NCI-H1417 treated with DMSO at 0.1 percent for 48 hours (cell line): ENCODE measurements around the gene IQCC.
A peak's percentile ranks its signal among the peaks of the same experiment; 100 is the strongest.
"Not testable (repeated sequence)": the region's sequence is repeated elsewhere in the genome, so short reads cannot be mapped to it uniquely, and the experiment has no call there.

Experiments
- DNase-seq: peaks from one replicate; lab custom pipeline; 2025; lab: John Stamatoyannopoulos, UW

Gene IQCC

GRCh38 chr1:32205401-32206370 is at the start of gene IQCC:
Gene IQCC, plus strand, starts transcription at chr1:32205671. Its CDS starts 11 bp downstream, at chr1:32205682.
- peak; percentile 28 for DNase-seq

DNA sequence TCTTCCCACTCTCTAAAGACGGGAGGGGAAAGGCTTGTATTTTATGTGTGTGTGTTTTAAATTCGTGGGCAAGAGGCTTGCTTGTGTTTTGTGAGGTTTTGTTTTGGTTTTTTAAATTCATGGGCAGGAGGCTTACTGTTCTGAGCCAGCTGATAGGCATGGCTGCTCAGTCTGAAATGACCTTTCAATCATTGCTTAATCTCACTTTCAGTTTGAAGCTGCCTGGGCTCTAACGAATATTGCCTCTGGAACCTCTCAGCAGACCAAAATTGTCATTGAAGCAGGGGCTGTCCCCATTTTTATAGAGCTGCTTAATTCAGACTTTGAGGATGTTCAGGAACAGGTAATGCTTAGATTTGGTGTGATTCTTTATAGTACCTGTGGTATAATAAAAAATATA is 46.3 kb upstream of the IQCC start:
- no peak for DNase-seq

GRCh38 chr1:32163405-32163804 is 42.1 kb upstream of the IQCC start:
- no peak for DNase-seq

GRCh38 chr1:32165633-32166032 is 39.8 kb upstream of the IQCC start:
- DNase-seq, result not testable (repeated sequence)

- DNase-seq, result no peak
Measured at GRCh38 chr1:32170991-32171390, 34.5 kb upstream of the IQCC start.

- no peak for DNase-seq
Measured at GRCh38 chr1:32172621-32173245, 32.7 kb upstream of the IQCC start.

DNA sequence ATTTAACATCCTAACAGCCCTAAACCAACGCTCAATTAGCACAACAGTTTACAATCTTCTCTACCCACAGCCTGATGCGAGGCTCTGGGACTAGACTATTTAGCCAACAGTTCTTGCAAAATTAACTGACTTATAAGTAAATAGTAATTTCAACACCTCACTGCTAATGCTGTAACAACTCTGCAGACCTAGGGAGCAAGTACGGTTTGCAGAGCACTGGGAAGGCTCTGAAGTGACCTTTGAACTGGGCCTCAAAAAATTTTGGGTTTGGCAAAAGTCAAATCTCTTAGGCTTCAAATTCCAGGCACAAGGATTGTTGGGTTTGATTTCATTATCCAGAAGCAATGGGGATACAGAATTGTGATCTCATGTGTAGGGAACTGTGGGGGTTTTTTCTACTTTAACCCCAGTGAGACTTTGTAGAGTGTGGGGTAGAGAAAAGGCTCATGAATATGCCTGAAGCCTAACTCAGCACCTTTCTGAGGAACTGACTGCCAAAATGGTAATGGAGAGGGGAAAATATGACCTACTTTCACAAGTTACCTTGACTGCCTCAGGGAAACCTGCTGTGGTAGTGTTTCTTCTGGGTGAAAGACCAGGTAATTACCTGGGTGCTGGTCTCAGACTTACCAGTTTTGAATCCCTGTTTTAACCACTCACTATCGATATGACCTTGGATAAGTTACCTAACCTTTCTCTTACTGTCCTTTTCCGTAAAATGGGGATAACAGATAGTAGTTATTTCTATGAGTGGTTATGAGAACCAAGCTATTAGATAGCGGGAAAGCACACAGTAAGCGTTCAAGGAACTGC is 26.9 kb upstream of the IQCC start:
- no peak for DNase-seq

DNA sequence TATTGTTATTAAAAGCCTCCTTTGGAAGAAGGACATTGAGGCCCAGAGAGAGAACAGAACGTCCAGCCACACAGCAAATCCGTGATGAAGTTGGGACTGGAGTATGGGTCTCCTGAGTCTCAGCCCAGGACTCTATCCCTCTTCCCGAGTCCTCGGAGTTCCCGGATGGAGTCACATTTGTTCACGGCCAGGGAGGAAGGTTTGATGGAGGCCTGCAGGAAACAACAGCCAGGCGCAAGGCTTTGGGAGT is 26.4 kb upstream of the IQCC start:
- no peak for DNase-seq

- DNase-seq, result peak; percentile 84
Measured at GRCh38 chr1:32179443-32180185, 25.9 kb upstream of the IQCC start, which contains the start of gene TXLNA. Gene TXLNA, plus strand, starts transcription at chr1:32179675. Its CDS starts 671 bp downstream, at chr1:32180346.

- no peak for DNase-seq
Measured at GRCh38 chr1:32180186-32181060, 25.0 kb upstream of the IQCC start.

- DNase-seq, result no peak
Measured at GRCh38 chr1:32181065-32181464, 24.4 kb upstream of the IQCC start.

DNA sequence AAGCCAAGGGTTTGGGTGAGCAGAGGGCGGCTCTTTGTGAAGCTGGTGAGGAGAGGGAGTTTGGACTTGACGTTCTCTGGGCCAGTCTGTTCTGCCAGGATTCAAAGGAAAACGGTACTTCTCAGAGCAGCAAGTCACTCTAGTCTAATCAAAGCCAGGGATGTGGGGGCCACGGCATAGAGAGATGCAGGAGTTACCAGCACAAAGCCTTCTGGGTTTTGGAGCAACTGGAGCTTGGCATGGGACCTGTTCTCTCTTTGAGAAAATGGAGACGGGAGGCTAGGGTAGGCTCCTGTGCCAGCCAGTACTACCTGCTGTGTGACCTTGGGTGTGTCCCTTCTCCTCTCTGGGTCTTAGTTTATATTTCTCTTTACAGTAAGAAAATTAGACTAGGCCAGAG is 23.9 kb upstream of the IQCC start:
- no peak for DNase-seq

GRCh38 chr1:32182060-32182459 is 23.4 kb upstream of the IQCC start:
- DNase-seq, result no peak

DNA sequence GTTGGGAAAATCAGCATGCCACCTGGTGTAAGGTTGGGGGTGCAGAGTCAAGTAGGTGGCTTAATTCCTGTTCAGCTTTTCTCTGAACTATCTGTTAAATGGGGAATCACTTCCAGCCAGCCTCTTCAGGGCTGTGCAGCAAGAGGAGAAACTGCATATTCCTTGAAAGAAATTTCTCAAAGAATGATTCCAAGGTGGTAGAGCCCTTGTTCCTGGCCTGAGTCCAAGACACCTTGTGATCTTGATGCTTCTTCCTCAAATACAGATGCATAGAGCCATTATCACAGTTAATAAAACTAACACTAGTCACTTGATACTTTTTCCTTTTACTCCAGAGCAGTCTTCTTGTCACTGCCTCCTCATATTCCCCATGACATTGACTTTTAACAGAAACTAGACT is 20.8 kb upstream of the IQCC start:
- no peak for DNase-seq

DNA sequence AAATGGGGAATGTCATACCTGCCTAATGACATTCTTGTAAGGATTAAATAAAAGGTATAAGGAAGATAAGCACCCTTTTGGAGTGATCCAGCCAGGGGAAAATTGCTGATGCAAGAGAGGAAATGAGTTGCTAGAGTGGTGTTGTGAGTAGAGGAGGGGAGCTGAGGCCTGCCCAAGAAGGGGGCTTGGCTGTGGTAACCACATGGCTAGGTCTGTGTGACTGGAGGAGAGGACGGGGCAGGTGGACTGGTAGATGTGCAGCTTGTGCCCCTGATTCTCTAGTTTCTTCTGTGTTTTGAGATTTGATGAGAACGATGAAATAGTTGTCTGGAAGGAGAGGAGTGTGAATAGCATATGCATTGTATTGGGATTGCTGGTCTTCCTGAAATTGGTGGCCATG is 19.4 kb upstream of the IQCC start:
- no peak for DNase-seq

DNA sequence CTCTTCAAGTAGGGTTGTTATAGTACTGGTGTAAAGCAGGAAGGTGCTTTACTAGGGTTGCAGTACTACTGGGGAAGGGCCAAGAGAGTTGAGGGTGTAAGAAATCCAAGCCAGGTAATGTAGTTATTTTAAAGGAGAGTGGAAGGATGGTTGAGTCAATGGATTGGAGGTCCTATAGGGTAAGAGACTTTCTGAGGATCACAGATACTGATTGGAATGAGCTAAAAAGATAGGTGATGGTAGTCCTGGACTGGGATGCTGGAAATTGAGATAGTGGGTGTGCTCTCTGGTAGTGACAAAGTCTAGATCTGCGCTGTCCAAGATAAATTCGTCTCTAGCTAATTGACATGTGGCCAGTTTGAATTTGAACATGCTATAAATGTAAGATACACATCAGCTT is 19.0 kb upstream of the IQCC start:
- no peak for DNase-seq

GRCh38 chr1:32187850-32188249 is 17.6 kb upstream of the IQCC start:
- no peak for DNase-seq

DNA sequence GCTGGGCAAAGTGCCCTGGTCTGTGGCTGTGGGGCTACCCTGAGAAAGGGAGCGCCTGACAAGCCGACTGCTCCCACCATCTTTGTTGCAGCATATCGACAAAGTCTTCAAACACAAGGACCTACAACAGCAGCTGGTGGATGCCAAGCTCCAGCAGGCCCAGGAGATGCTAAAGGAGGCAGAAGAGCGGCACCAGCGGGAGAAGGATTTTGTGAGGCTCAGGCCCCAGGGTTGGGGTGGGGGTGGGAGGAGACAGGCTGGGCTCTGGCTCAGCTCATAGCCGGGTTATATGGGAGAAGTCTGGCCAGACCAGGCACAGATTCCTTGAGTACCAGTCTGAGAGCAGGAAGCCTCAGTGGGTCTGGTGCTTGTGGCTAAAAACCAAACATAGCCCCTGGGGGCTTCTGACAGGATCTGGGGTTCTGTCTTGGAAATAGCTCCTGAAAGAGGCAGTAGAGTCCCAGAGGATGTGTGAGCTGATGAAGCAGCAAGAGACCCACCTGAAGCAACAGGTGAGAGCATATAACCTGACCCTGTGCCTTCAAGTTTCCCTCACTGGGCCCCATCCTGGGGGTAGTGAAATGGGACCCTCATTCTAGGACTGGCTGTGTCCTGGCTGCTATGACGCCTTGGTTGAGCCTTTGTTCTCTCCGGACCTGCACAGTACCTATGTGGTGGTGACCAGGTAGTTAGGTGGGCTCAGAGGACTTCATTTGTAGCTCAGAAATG is 13.1 kb upstream of the IQCC start:
- no peak for DNase-seq

DNA sequence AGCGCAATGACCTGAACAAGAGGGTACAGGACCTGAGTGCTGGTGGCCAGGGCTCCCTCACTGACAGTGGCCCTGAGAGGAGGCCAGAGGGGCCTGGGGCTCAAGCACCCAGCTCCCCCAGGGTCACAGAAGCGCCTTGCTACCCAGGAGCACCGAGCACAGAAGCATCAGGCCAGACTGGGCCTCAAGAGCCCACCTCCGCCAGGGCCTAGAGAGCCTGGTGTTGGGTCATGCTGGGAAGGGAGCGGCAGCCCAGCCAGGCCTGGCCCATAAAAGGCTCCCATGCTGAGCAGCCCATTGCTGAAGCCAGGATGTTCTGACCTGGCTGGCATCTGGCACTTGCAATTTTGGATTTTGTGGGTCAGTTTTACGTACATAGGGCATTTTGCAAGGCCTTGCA is 10.5 kb upstream of the IQCC start:
- no peak for DNase-seq

DNA sequence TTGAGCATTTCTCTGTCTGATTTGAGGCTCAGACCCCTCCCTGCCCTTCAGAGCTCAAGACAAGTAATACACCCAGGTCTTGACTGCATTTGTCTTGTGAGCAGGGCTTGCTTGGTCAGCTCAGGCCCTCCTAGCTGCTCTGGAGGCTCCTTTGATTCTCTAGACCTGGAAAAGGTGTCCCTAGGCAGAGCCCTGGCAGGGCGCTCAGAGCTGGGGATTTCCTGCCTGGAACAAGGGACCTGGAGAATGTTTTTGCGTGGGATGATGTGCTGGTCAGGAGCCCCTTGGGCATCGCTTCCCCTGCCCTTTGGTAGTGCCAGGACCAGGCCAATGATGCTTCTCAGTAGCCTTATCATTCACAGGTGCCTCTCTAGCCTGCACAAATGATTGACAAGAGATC is 9.9 kb upstream of the IQCC start:
- no peak for DNase-seq
